Occipital lobe (tissue), 2 donors: Measurements from ENCODE around the gene PRKCD. TPM values are rescaled to one million over a fixed set of nuclear protein-coding genes. Genes with fewer than 3 reads are reported as not detected.

Experiments used
- DNase-seq: peaks from one replicate; lab custom pipeline; 2025; lab: John Stamatoyannopoulos, UW
- total RNA-seq: library from RNA; depleted of rRNA; stranded (reverse); fragments of >200 nt; gene quantifications from one replicate; pipeline ENCODE4 v1.2.3, GENCODE V29; 2014

Gene PRKCD
- total RNA-seq, 1 donor from 2014 or later = 0.94 TPM

- no peak for DNase-seq
These were observed 69.8 kb downstream of the PRKCD start for GRCh38 chr3:53230789-53231188.

- no peak for DNase-seq
These were observed 70.8 kb downstream of the PRKCD start for GRCh38 chr3:53231532-53232511.

DNA sequence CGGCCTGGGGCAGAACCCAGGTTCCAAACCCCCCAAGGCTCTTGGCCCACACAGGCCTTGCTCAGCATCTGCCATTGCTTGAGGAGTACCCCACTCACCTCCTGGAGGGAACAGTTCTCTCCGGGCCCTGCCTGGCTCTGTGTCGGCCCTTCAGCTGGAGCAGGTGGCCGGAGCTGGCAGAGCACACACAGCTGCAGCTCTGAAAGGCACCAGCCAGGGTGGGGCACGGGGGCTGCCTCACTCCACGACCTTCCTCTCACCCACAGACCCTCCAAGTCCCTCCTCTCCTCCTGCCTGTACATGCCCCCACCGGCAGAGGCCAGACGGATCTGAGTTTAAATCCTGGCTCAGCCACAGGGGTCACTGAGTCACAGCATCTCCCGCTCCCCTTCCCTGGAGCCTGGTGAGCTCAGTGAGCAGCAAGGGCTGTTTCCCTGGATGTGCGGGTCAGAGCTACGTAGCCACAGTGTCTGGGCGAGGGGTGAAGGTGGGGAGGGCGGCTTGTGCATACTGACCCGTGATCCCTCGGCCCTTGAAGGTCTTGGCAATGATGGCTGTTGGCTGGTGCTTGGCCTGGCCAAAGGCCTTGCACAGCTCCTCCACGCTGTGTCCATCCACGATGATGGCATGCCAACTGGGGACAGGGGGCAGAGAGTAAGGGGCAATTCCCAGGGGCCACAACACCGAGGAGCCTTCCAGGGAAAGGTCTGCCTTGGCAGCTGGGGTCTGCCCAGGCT lies 71.8 kb downstream of the PRKCD start:
- DNase-seq = no peak

- DNase-seq = no peak
These were observed 73.3 kb downstream of the PRKCD start for GRCh38 chr3:53234130-53234840.

DNA sequence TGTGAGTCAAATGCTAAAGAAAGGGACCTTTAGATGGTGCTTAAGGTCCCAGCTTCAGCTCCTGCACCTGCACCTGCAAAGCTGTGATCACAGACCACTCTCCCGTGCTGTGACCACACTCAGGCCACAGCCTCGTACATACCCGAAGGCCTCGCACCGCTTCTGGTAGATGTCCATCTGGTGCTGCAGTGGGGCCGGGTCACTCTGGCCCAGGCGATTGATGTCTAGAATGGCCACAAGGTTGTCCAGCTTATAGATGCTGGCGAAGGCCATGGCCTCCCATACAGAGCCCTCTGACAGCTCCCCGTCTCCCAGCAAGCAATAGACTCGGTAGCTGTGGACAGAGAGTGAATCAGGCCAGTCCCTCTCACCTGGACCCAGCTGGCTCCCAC lies 73.8 kb downstream of the PRKCD start:
- DNase-seq = no peak

- DNase-seq = no peak
These were observed 74.5 kb downstream of the PRKCD start for GRCh38 chr3:53235545-53235944.

- peak; percentile 28 for DNase-seq
These were observed 75.3 kb downstream of the PRKCD start for GRCh38 chr3:53236112-53236841.

GRCh38 chr3:53238051-53238850 lies 77.2 kb downstream of the PRKCD start:
- DNase-seq = no peak

GRCh38 chr3:53238886-53239285 lies 77.9 kb downstream of the PRKCD start:
- DNase-seq = no peak

- no peak for DNase-seq
These were observed 78.8 kb downstream of the PRKCD start for GRCh38 chr3:53239800-53240199.

DNA sequence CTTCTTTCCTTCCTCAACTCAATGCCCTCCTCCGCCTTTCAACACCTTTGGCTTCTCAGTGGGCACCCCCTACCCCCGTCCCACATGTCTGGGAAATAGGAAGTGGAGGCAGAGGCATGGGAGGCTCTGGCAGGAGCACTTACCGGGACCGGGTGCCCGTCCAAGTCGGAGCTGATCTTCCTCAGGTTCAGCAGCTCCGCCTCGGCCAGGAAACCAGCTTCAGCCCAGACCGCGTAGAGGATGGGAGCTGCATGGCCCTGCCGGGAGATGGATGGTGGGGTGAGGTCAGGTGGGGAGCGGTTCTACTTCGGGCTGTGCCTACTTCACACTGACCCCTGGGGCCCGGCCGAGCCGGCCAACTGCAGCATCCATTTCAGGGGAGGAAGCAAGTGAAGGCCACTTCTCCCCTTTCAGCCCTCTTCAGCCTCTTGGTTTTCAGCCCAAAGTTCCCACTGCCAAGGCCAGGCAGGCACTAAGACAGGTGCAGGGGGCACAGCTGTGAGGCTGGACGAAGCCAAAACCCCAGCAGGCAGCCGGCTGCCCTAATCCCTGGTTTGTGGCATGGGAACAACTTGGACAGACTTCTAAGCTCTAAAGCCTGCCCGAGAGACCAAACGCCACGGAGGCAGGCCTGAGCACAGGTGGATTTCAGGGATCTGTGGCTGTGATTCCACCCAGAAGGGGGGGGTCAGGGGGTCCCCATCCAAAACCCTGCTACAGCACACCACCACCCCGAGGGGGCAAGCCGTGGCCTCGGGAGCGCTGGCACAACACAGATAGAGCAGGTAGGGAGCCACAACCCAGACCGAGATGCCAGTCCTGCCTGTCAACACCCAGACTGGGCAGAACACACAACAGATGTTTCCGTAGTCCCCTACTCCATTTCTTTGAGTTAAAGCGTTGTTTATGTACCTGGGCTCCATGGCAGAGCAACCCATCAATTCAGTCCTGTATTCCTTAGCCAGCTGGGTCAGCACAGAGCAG lies 80.3 kb downstream of the PRKCD start:
- DNase-seq = no peak

DNA sequence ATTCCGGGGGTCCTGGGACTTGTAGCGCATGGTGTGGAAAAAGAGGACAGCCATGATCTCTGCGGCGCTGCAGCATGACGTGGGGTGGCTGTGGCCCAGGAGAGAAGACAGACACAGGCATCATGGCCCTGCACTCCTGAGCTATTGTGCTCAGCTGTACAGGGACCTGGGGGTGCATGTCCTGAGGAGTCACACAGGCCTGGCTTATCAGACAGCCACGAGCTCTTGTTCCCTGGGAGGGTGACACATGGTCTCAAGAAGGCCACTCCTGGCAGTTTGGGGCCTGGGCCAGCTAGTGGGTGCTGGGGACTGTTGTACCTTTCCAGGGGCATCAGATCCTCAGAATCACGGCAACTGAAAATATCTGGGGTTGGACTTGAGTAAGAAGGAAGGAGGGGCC lies 81.1 kb downstream of the PRKCD start:
- DNase-seq = no peak

Other genes with a start within 250 kb of the PRKCD start
- gene SFMBT1, start 115.1 kb upstream of the PRKCD start, total RNA-seq = 25.6 TPM
- gene RFT1, start 30.8 kb upstream of the PRKCD start, total RNA-seq = 8.6 TPM
- 157 TPM for gene TKT, start 94.8 kb downstream of the PRKCD start, total RNA-seq
- 12.9 TPM for gene DCP1A, start 186.3 kb downstream of the PRKCD start, total RNA-seq